DMS 273 (cell line): ENCODE measurements around the gene CAMTA1.
"Not testable (repeated sequence)": the region's sequence is repeated elsewhere in the genome, so short reads cannot be mapped to it uniquely, and the experiment has no call there.

Source experiments
- DNase-seq: peaks from one replicate; lab custom pipeline; 2025; ENCODE audit not compliant: unreplicated experiment; lab: John Stamatoyannopoulos, UW

CAMTA1 gene

GRCh38 chr1:6845786-6846185 lies 60.5 kb downstream of the CAMTA1 start:
- not testable (repeated sequence) for DNase-seq

- DNase-seq = no peak
Measured at GRCh38 chr1:6848816-6849215, 63.6 kb downstream of the CAMTA1 start.

- DNase-seq = no peak
Measured at GRCh38 chr1:6850537-6850936, 65.3 kb downstream of the CAMTA1 start.

GRCh38 chr1:6852136-6852890 lies 67.1 kb downstream of the CAMTA1 start:
- no peak for DNase-seq

GRCh38 chr1:6854166-6854565 lies 68.9 kb downstream of the CAMTA1 start:
- no peak for DNase-seq

- DNase-seq = no peak
Measured at GRCh38 chr1:6857831-6858230, 72.6 kb downstream of the CAMTA1 start.

GRCh38 chr1:6858596-6858995 lies 73.3 kb downstream of the CAMTA1 start:
- DNase-seq = no peak

- peak; percentile 16 for DNase-seq
Measured at GRCh38 chr1:6859415-6860343, 74.4 kb downstream of the CAMTA1 start.

GRCh38 chr1:6860401-6860800 lies 75.1 kb downstream of the CAMTA1 start:
- no peak for DNase-seq

GRCh38 chr1:6861075-6861724 lies 75.9 kb downstream of the CAMTA1 start:
- DNase-seq = no peak

- no peak for DNase-seq
Measured at GRCh38 chr1:6862906-6863305, 77.7 kb downstream of the CAMTA1 start.

GRCh38 chr1:6864166-6864565 lies 78.9 kb downstream of the CAMTA1 start:
- DNase-seq = no peak

GRCh38 chr1:6866825-6867224 lies 81.6 kb downstream of the CAMTA1 start:
- no peak for DNase-seq

GRCh38 chr1:6867321-6867720 lies 82.1 kb downstream of the CAMTA1 start:
- no peak for DNase-seq

GRCh38 chr1:6867729-6868659 lies 82.7 kb downstream of the CAMTA1 start:
- no peak for DNase-seq

GRCh38 chr1:6868660-6869380 lies 83.6 kb downstream of the CAMTA1 start:
- DNase-seq = no peak

GRCh38 chr1:6869545-6869944 lies 84.3 kb downstream of the CAMTA1 start:
- DNase-seq = no peak

GRCh38 chr1:6870086-6870485 lies 84.8 kb downstream of the CAMTA1 start:
- DNase-seq = no peak

GRCh38 chr1:6870571-6870970 lies 85.3 kb downstream of the CAMTA1 start:
- no peak for DNase-seq
